Peyer's patch (tissue), 4 donors: Measurements from ENCODE around the gene C1orf216. TPM values are rescaled to one million over a fixed set of nuclear protein-coding genes. Genes with fewer than 3 reads are reported as not detected.
"Not testable (repeated sequence)": the region's sequence is repeated elsewhere in the genome, so short reads cannot be mapped to it uniquely, and the experiment has no call there.

Source experiments
- DNase-seq, 3 donors: peaks; one replicate each; pipeline ENCODE4 v3.0.0-alpha.2; 2017 to 2019
- H3K27ac ChIP-seq, 4 donors: fragments of 200-600 bp; sonication (generic); one replicate each; pipeline ENCODE4 v1.5.1; 2016 to 2019
- H3K27me3 ChIP-seq, 2 donors: fragments of 200-600 bp; sonication (generic); one replicate each; pipeline ENCODE4 v1.5.1; 2019
- H3K36me3 ChIP-seq, 3 donors: fragments of 200-600 bp; sonication (generic); one replicate each; pipeline ENCODE4 v1.5.1; 2016 to 2019
- H3K4me1 ChIP-seq, 4 donors: fragments of 200-600 bp; sonication (generic); one replicate each; pipeline ENCODE4 v1.5.1; 2016 to 2019
- H3K4me3 ChIP-seq, 4 donors: fragments of 200-600 bp; sonication (generic); 1 replicate in 3 of 4; 2 replicates in 1 of 4; pipeline ENCODE4 v1.5.1; 2016 to 2019; ENCODE audit warnings: mild to moderate bottlenecking in 1 of 4
- H3K9me3 ChIP-seq, 4 donors: fragments of 200-600 bp; sonication (generic); one replicate each; pipeline ENCODE4 v1.5.1; 2016 to 2019; ENCODE audit warnings: mild to moderate bottlenecking in 1 of 4
- CTCF ChIP-seq, 6 experiments: fragments of 450-650 bp in 4 of 6; fragments of 200-600 bp in 2 of 6; sonication (generic) in 1 of 6; IDR thresholded peaks; one replicate each; pipeline ENCODE4 v1.5.1; 2017 to 2019; ENCODE audit warnings: antibody characterized with exemption in 6 of 6, mild to moderate bottlenecking in 3 of 6, moderate library complexity in 1 of 6
- POLR2A ChIP-seq, 2 donors: fragments of 450-650 bp; IDR thresholded peaks; one replicate each; pipeline ENCODE4 v1.5.1; 2017; ENCODE audit warnings: antibody characterized with exemption in 2 of 2, mild to moderate bottlenecking in 2 of 2, moderate library complexity in 2 of 2
- total RNA-seq, 4 donors: library from RNA; depleted of rRNA; stranded (reverse); fragments of >200 nt; gene quantifications; one replicate each; pipeline ENCODE4 v1.1.0, GENCODE V29; 2016

Gene C1orf216
- total RNA-seq, 4 donors from 2014 or later = 2.7 to 5.8 (median 3.4) TPM

DNA sequence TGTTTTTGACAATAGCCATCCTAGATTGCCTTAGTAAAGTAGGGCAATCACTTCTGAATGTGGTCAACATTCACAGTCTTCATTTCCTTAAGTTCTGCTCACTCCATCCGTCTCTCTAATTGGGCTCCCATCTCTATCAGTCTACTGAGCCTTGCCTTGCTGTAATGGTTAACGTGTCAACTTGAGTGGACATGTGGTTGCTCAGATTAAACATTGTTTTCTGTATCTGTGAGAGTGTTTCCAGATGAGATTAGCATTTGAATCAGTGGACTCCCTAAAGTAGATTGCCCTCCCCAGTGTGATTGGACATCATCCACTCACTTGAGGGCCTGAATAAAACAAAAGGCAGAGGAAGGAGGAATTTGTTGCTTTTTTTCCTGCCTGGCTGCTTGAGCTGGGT, 26.4 kb downstream of the C1orf216 start:
- Histone ChIP-seq H3K27me3 (no peaks in the 10 kb centered on the region), H3K36me3 (no peaks in the 10 kb centered on the region), H3K4me1 (no peaks in the 10 kb centered on the region), H3K4me3 (no peak overlapping the region), H3K9me3 (no peaks in the 10 kb centered on the region), H3K27ac (no peak overlapping the region)
- DNase-seq = no peak
- TF ChIP-seq POLR2A (IDR thresholded peaks at IDR 0.05) (no peak), CTCF (IDR thresholded peaks at IDR 0.05) (no peak)

- no peaks in the 10 kb centered on the region for H3K36me3 ChIP-seq
- no peak overlapping the region for H3K4me3 ChIP-seq
- no peak overlapping the region for H3K27ac ChIP-seq
- H3K27me3 ChIP-seq = no peaks in the 10 kb centered on the region
- TF ChIP-seq CTCF (IDR thresholded peaks at IDR 0.05) = no peak
- no peak for TF ChIP-seq POLR2A (IDR thresholded peaks at IDR 0.05)
- H3K4me1 ChIP-seq = no peaks in the 10 kb centered on the region
- no peaks in the 10 kb centered on the region for H3K9me3 ChIP-seq
- DNase-seq = no peak
These were observed 27.0 kb downstream of the C1orf216 start for GRCh38 chr1:35691571-35692220.

GRCh38 chr1:35691080-35691479, 27.6 kb downstream of the C1orf216 start:
- Histone ChIP-seq H3K27me3 (no peaks in the 10 kb centered on the region), H3K4me1 (no peaks in the 10 kb centered on the region), H3K9me3 (no peaks in the 10 kb centered on the region), H3K4me3 (no peak overlapping the region), H3K27ac (no peak overlapping the region), H3K36me3 (no peaks in the 10 kb centered on the region)
- TF ChIP-seq POLR2A (IDR thresholded peaks at IDR 0.05) (no peak), CTCF (IDR thresholded peaks at IDR 0.05) (no peak)
- DNase-seq = no peak

DNA sequence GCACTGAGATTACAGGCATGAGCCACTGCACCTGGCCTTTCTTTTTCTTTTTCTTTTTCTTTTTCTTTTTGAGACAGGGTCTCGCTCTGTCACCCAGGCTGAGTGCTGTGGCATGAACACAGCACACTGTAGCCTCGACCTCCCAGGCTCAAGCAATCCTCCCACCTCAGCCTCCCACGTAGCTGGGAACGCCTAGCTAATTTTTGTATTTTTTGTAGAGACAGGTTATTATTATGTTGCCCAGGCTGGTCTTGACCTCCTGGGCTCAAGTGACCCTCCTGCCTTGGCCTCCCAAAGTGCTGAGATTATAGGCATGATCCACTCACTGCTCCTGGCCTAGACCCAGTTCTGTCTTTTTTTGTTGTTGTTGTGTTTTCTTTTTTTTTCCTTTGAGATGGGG, 28.6 kb downstream of the C1orf216 start:
- not testable (repeated sequence) for H3K36me3 ChIP-seq, H3K4me3 ChIP-seq, DNase-seq, H3K4me1 ChIP-seq, H3K27me3 ChIP-seq, H3K27ac ChIP-seq, H3K9me3 ChIP-seq

- Histone ChIP-seq H3K4me3 (no peak overlapping the region), H3K9me3 (no peaks in the 10 kb centered on the region), H3K36me3 (no peaks in the 10 kb centered on the region), H3K27ac (no peak overlapping the region), H3K4me1 (no peaks in the 10 kb centered on the region), H3K27me3 (no peaks in the 10 kb centered on the region)
- no peak for TF ChIP-seq POLR2A (IDR thresholded peaks at IDR 0.05)
- no peak for TF ChIP-seq CTCF (IDR thresholded peaks at IDR 0.05)
- DNase-seq = no peak
These were observed 30.5 kb downstream of the C1orf216 start for GRCh38 chr1:35688161-35688560.

GRCh38 chr1:35683012-35683411, 35.7 kb downstream of the C1orf216 start:
- no peak for TF ChIP-seq CTCF (IDR thresholded peaks at IDR 0.05)
- TF ChIP-seq POLR2A (IDR thresholded peaks at IDR 0.05) = no peak
- Histone ChIP-seq H3K9me3 (no peaks in the 10 kb centered on the region), H3K27ac (no peak overlapping the region), H3K27me3 (no peaks in the 10 kb centered on the region), H3K36me3 (no peaks in the 10 kb centered on the region), H3K4me3 (no peak overlapping the region), H3K4me1 (no peaks in the 10 kb centered on the region)
- no peak for DNase-seq
